Myometrial cell (primary cell): Measurements from ENCODE around the gene GRK6. TPM values are rescaled to one million over a fixed set of nuclear protein-coding genes. Genes with fewer than 3 reads are reported as not detected.

Experiments used
- total RNA-seq: library from RNA; depleted of rRNA; stranded (reverse); fragments of >200 nt; gene quantifications from 2 replicates; pipeline ENCODE4 v1.2.3, GENCODE V29; 2015

GRK6 gene
- total RNA-seq = 48.4 and 55.9 TPM in 2 replicates

DNA sequence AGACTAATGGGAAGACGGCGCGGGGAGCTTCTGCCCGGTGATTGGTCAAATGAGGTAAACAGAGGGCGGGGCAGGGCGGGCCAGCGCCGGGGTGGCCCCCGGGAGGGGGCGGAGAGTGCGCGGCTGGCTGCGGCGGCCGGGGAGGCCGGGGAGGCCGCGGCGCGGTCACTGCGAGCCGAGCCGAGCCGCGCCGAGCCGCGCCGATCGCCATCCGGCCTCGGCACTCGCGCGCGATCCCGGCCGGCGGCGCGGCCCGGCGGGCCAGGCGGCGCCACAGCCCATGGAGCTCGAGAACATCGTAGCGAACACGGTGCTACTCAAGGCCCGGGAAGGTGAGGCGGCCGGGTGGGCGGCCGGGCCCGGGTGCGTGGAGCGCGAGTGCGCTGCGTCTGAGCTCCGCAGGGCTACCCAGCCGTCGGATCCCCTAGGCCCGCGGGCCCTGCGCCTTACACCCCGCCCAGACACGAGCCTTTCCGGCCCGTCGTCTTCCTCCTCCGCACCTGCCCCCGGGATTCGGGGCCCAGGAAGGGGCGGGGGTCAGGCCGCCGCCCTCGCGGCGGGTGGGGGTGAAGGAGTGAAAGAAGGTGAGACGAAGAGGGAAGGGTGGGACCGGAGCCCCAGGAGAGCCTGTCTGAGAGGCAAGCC, at the start of gene GRK6:
Gene GRK6 (plus strand): TSS at position 111 of the 645 bp plus-strand sequence. CDS start 170 bp downstream, at position 281.

DNA sequence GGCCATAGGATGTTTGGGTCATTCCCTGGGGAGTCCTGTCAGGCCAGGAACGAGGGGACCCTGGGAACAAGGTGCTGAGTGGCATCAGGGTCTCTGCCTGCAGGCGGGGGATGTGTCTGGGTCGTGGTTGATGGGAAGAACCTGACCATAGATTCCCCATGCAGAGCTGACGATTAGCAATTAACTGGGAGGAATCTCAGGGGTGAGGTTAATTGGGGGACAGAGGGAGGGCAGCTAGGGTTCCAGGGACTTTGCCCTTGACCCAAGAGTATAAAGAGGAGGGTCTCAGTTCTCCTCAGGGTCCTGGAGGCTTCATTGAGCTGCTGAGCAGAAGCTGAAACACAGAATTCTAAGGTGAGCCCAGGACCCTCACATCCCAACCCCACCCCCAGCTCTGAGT, 42.3 kb upstream of the GRK6 start, which contains the start of gene SLC34A1:
Gene SLC34A1 (plus strand): TSS at position 301 of the 400 bp plus-strand sequence. CDS start 1,308 bp downstream, outside the sequence.

DNA sequence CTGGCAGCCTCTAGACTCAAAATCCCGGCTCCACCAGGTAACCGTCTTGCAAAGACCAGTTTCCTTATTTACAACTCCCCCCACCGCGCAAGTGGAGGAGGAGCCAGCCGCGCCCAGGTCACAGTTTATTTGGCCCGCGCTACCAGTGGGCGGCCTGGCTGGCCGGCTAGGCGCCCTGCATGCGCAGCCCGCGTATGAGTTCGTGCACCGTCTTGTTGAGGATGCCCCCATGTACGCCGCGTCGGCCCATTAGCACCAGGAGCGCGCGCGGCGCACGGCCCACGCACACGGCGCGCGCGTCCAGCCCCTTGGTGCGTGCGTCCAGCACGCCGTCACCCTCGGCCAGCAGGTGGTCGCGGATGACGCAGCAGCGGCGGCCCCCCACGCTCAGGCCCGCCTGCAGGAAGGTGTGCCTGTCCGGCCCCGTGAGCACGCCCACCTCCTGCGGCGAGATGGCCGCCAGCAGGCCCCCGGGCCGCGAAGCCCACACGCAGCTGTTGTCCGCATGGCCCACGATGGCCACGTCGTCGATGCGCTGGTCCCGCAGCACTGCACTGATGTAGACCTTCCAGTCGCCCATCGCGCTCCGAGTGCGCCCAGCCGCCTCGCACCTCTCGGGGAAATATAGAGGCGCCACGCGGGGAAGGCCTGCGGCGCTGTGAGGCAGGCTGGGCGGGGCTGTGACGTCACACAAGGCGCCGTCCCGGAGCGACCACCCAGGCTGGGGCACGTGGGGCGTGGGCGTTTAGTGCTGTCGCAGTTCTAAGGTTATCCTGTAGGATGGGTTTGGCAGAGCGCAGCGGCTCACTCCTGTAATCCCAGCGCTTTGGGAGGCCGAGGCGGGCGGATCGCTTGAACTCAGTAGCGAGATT, 26.2 kb upstream of the GRK6 start, which contains the start of gene PFN3:
Gene PFN3 (minus strand): TSS at position 665 of the 872 bp plus-strand sequence. CDS start 85 bp downstream, at position 580.

DNA sequence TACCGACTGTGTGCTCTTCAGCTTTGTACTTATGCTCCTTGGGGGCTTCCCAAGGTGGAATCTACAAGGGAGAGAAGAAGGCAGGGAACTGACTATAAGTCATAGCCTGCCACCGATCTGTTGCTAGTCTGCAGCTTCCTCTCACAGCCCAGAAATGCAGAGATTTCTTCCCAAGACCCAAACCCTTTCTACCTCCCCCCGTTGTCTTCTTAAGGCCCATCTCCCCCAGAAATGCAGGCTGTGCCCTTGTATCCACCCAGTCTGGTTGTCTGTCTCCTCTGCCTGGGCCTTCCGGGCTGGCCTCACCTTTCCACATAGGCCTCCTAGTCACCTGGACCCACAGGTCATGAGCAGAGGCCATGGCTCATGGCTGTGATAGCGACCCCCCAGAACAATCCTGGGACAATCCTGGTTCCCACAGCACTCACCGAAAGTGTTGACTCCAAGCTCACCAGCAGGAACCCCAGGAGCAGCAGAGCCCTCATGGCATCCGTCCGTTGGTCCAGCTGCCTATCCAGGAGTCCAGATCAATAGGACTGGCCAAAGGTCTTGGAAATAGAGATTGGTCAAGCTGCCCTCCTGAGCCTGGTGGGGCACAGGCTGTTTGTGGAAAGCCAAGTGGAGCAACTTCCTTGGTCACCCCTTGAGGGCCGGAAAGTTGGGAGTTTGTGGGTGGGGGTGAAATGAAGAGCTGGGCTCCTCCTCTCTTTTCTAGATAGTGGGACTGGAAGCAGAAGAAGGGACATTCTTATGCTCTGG, 17.3 kb upstream of the GRK6 start, which contains the start of gene F12:
Gene F12 (minus strand): TSS at position 522 of the 759 bp plus-strand sequence. CDS start 37 bp downstream, at position 485.

DNA sequence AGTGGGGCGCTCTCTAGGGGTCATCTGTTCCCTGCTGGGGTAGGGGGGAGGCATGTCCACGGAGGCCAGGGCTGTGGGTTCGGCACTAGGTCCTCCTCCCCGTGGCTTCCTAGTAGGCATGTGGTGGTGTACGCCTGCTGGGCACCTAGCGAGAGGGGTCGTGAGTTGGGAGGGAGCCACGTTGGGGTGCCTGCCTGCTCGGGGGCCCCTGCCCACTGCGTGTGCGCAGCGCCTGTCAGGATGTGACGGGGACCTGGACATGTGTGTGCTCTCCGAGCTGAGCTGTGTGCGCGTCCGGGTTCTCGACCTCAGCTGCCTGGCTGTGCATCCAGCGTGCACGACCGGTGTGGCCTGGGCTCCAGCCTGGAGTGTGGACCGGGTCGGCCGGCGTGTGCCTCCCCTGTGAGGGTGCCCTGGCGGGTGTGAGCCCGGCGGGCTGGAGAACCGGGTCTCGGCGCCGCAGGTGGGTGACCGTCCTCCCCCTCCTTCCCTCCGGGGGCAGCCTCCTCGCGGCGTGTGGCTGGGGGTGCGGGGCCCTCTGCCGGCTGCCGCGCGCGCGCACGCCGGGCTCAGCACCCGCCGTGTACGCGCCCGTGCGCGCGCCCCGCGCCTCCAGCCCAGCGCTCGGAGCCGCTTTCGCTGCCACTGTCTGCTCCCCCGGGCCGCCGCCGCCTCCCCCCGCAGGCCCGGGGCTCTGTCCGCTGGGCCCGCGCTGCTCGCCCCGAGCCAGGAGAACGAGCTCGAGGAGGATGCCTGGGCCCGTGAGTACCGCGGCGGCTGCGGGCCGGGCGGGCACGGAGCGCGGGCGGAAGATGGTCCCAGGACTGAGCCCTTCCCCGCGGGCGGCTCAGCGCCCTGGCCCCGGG, 20.0 kb downstream of the GRK6 start, which contains the start of gene PRR7:
Gene PRR7 (plus strand): TSS at position 615 of the 866 bp plus-strand sequence. CDS start 8,254 bp downstream, outside the sequence.

DNA sequence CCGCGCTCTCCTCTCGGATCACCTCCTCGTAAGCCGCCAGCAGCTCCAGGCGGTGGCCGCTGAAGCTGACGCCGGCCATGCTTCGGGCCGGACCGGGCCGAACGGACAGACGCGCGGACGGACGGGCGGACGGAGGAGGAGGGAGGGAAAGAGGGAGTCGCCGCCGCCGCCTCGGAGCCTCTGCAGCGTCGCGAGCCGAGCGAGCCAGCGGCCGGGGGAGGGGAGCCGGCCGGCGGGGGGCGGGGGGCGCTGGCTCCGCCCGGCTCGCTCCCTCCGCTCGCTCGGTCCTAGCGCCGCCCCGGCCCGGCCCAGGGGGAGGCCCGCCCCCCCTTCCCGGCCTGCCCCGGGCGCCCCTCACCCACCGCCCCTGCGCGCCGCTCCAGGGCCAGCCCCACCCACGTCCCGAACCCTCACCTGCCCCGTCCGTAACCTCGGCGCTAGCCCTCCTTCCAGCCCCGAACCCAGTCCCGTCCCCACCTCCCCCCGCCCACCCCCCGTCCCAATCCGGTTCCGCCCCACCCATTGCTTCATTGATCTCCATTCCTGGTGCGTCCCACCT, 47.0 kb downstream of the GRK6 start, which contains the start of gene DBN1:
Gene DBN1 (minus strand): TSS at position 192 of the 559 bp plus-strand sequence. CDS start 113 bp downstream, at position 79.

Other genes starting within 250 kb of the GRK6 start
- gene RAB24, start 123.0 kb upstream of the GRK6 start, total RNA-seq = 25.9 and 29.8 TPM in 2 replicates
- gene PRELID1, start 122.9 kb upstream of the GRK6 start, total RNA-seq = 249 and 265 TPM in 2 replicates
- gene MXD3, start 114.8 kb upstream of the GRK6 start, total RNA-seq = 31.1 and 85.1 TPM in 2 replicates
- 312 and 382 TPM in 2 replicates for gene LMAN2, start 75.0 kb upstream of the GRK6 start, total RNA-seq
- gene RGS14, start 68.8 kb upstream of the GRK6 start, total RNA-seq = 4.9 and 15.1 TPM in 2 replicates
- gene SLC34A1, start 42.2 kb upstream of the GRK6 start, total RNA-seq = not detected in 2 replicates
- gene PFN3, start 26.0 kb upstream of the GRK6 start, total RNA-seq = not detected in 2 replicates
- gene F12, start 17.1 kb upstream of the GRK6 start, total RNA-seq = 2.8 TPM in 1 of 2 replicates, not detected in the other
- 19.5 and 30.3 TPM in 2 replicates for gene PRR7, start 20.1 kb downstream of the GRK6 start, total RNA-seq
- 348 and 392 TPM in 2 replicates for gene DBN1, start 47.0 kb downstream of the GRK6 start, total RNA-seq
- 237 and 285 TPM in 2 replicates for gene PDLIM7, start 70.9 kb downstream of the GRK6 start, total RNA-seq
- 1.2 TPM in 1 of 2 replicates, not detected in the other for gene DOK3, start 83.2 kb downstream of the GRK6 start, total RNA-seq
- gene DDX41, start 90.3 kb downstream of the GRK6 start, total RNA-seq = 94.8 and 97.7 TPM in 2 replicates
- gene FAM193B, start 127.9 kb downstream of the GRK6 start, total RNA-seq = 12.1 and 17.6 TPM in 2 replicates
- gene TMED9, start 165.5 kb downstream of the GRK6 start, total RNA-seq = 213 and 273 TPM in 2 replicates
- 60.8 and 61.0 TPM in 2 replicates for gene B4GALT7, start 173.5 kb downstream of the GRK6 start, total RNA-seq